GM23248 (cell line): ENCODE results near the gene ENG.

Experiments
- EZH2 ChIP-seq: fragments of 200-600 bp; sonication (generic); IDR thresholded peaks from 2 replicates; pipeline ENCODE4 v1.6.1; 2018; ENCODE audit warnings: antibody characterized with exemption, mild to moderate bottlenecking; ENCODE audit not compliant: insufficient read depth, poor library complexity, severe bottlenecking
- EZH2phosphoT487 ChIP-seq: fragments of 200-600 bp; sonication (generic); IDR thresholded peaks from 2 replicates; pipeline ENCODE4 v1.6.1; 2018; ENCODE audit warnings: antibody characterized with exemption, moderate library complexity, mild to moderate bottlenecking, low read depth; ENCODE audit not compliant: insufficient read depth

DNA sequence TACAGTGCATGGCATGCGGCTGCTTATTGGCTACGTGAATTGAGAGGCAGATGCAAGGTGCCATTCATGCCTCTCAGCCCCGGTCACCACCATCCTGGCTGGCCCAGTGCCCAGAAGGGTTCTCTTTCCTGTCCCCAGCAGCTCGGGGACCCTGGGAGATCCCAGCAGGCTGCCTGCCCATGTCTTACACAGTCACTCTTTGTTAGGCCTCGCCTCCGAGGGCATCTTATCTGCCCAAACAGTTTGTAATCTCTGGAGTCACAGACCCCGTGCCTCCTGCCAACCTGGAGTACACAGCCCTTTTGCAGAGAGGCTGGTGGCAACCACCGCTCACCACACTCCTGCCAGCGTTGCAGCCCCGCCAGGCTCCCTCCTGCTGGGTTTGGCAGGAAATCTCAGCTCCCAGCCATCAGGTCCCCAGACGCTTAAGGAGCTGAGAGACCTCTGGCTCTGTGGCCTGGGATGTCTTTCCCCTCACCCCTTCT lies 30.0 kb upstream of the ENG start:
- TF ChIP-seq EZH2 = no peak
- no peak for TF ChIP-seq EZH2phosphoT487
